HepG2 (cell line): ENCODE measurements around the gene PLSCR1. TPM values are rescaled to one million over a fixed set of nuclear protein-coding genes. Genes with fewer than 3 reads are reported as not detected.

Experiments used
- BCL6 ChIP-seq: IDR thresholded peaks from 2 replicates; pipeline ENCODE4 v1.6.1; 2016; ENCODE audit warnings: missing genetic modification reagents, missing compliant biosample characterization
- CENPT ChIP-seq: sonication (generic); formaldehyde crosslinking; IDR thresholded peaks from 2 replicates; pipeline ENCODE4 v1.8.0; 2022; ENCODE audit warnings: low read depth, mild to moderate bottlenecking, moderate library complexity, missing genetic modification reagents
- FOSL2 ChIP-seq: sonication (generic); formaldehyde crosslinking; IDR thresholded peaks from 2 replicates; pipeline ENCODE4 v1.4.0; 2020; ENCODE audit warnings: missing genetic modification reagents
- HNRNPH1 ChIP-seq: fragments of 200-400 bp; formaldehyde crosslinking; optimal IDR thresholded peaks from 2 replicates; pipeline ENCODE3; 2017; ENCODE audit warnings: mild to moderate bottlenecking, low read depth, low read length
- NFE2L2 ChIP-seq: fragments of 150-350 bp; IDR thresholded peaks from 2 replicates; pipeline ENCODE4 v1.6.1; 2014; ENCODE audit warnings: low read length
- U2AF2 ChIP-seq: fragments of 200-400 bp; formaldehyde crosslinking; IDR thresholded peaks from 2 replicates; pipeline ENCODE4 v1.6.1; 2017; ENCODE audit warnings: low read depth, mild to moderate bottlenecking, low read length
- ZIK1 ChIP-seq: sonication (generic); formaldehyde crosslinking; IDR thresholded peaks from 2 replicates; pipeline ENCODE4 v1.5.0; 2020; ENCODE audit warnings: mild to moderate bottlenecking, low read depth, missing genetic modification reagents, borderline replicate concordance
- ZNF589 ChIP-seq: sonication (generic); formaldehyde crosslinking; conservative IDR thresholded peaks from 2 replicates; pipeline ENCODE4 v1.8.0; 2022; ENCODE audit warnings: mild to moderate bottlenecking, moderate library complexity, missing genetic modification reagents
- ZNF672 ChIP-seq: sonication (generic); formaldehyde crosslinking; IDR thresholded peaks from 2 replicates; pipeline ENCODE4 v1.8.1; 2022; ENCODE audit warnings: missing genetic modification reagents
- polyA plus RNA-seq, 8 experiments: library from polyadenylated mRNA; depleted of rRNA in 3 of 8; stranded (reverse) in 7 of 8; unstranded in 1 of 8; fragments of >200 nt; fragmentation: Illumina TruSeq in 4 of 8; extraction: Trizol in 4 of 8; gene quantifications; 2 replicates each; pipeline versions ENCODE4 v1.2.1 to v1.2.3, GENCODE V29; 2011 to 2016; ENCODE audit warnings: low read depth in 4 of 8, missing spikeins in 1 of 8, mixed read lengths in 1 of 8; ENCODE audit not compliant: insufficient read depth in 1 of 8
- total RNA-seq, 5 experiments: library from RNA; depleted of rRNA; stranded (reverse); fragments of >200 nt; fragmentation: Illumina TruSeq; extraction: Trizol; gene quantifications; 2 replicates each; pipeline ENCODE4 v1.2.3, GENCODE V29; 2016; ENCODE audit warnings: low read depth in 1 of 5
- TF ChIP-seq, protein P1 (sequence below): sonication (generic); formaldehyde crosslinking; IDR thresholded peaks from 2 replicates; pipeline ENCODE4 v1.4.0; 2020; ENCODE audit warnings: missing genetic modification reagents
- TF ChIP-seq, protein P2 (sequence below): sonication (generic); formaldehyde crosslinking; IDR thresholded peaks from 2 replicates; pipeline ENCODE4 v1.8.1; 2023; ENCODE audit warnings: missing genetic modification reagents, inconsistent platforms, borderline replicate concordance

Gene PLSCR1
- total and polyA plus RNA-seq, 2 of the 13 experiments (the other 11 are each of a cell fraction or from before 2014, with no cell fraction given), result 33.8 to 34.1 TPM

DNA sequence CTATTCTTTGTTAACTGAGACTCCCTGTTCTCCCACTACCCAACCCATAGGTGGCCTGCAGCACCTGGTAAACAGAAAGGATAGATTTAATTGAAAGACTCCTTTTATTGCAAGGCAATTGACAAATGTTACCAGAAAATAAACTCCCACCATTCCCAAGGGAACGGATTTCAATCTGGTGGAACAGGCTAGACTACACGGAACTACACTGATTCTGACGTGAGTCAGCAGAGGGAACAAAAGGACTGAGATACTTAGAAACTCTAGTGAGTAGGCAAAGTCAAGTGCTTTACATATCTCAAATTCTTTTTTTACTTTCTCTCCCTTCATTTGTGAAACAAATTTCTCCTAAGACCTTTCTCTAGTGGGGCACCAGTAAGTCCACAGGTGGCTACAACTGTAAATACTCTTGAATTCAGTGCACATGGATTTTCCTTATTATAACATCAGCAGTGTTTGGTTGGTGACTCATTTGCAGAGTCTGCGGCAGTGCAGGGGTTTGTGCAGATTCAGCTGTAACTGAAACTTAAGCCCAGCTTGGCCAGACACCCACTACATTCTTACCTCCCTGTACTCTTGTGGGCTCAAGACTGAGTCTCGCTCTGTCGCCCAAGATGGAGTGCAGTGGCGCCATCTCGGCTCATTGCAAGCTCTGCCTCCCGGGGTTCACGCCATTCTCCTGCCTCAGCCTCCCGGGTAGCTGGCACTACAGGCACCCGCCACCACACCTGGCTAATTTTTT lies 40.8 kb downstream of the PLSCR1 start (continued):
- TF ChIP-seq, protein P1, sequence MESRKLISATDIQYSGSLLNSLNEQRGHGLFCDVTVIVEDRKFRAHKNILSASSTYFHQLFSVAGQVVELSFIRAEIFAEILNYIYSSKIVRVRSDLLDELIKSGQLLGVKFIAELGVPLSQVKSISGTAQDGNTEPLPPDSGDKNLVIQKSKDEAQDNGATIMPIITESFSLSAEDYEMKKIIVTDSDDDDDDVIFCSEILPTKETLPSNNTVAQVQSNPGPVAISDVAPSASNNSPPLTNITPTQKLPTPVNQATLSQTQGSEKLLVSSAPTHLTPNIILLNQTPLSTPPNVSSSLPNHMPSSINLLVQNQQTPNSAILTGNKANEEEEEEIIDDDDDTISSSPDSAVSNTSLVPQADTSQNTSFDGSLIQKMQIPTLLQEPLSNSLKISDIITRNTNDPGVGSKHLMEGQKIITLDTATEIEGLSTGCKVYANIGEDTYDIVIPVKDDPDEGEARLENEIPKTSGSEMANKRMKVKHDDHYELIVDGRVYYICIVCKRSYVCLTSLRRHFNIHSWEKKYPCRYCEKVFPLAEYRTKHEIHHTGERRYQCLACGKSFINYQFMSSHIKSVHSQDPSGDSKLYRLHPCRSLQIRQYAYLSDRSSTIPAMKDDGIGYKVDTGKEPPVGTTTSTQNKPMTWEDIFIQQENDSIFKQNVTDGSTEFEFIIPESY (CRISPR knock-in tag), result peak; percentile 65
- TF ChIP-seq HNRNPH1, result no peak
- TF ChIP-seq FOSL2 (CRISPR knock-in tag), result peak; percentile 72
- TF ChIP-seq BCL6 (CRISPR knock-in tag), result no peak
- TF ChIP-seq CENPT (CRISPR knock-in tag), result no peak
- TF ChIP-seq ZIK1 (CRISPR knock-in tag), result no peak
- TF ChIP-seq, protein P2, sequence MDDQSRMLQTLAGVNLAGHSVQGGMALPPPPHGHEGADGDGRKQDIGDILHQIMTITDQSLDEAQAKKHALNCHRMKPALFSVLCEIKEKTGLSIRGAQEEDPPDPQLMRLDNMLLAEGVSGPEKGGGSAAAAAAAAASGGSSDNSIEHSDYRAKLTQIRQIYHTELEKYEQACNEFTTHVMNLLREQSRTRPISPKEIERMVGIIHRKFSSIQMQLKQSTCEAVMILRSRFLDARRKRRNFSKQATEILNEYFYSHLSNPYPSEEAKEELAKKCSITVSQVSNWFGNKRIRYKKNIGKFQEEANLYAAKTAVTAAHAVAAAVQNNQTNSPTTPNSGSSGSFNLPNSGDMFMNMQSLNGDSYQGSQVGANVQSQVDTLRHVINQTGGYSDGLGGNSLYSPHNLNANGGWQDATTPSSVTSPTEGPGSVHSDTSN, result no peak
- no peak for TF ChIP-seq ZNF589 (CRISPR knock-in tag)
- TF ChIP-seq U2AF2, result no peak
- TF ChIP-seq NFE2L2, result no peak
- TF ChIP-seq ZNF672 (CRISPR knock-in tag), result no peak
